GM21576 (cell line): ENCODE data around the gene RBMS3.
"Not testable (repeated sequence)": the region's sequence is repeated elsewhere in the genome, so short reads cannot be mapped to it uniquely, and the experiment has no call there.

Source experiments
- ATAC-seq: cut with Tn5 transposase; IDR thresholded peaks from one replicate; pipeline ENCODE4 v1.9.1; 2021; ENCODE audit warnings: mild to moderate bottlenecking, moderate library complexity; ENCODE audit not compliant: unreplicated experiment

The RBMS3 gene

DNA sequence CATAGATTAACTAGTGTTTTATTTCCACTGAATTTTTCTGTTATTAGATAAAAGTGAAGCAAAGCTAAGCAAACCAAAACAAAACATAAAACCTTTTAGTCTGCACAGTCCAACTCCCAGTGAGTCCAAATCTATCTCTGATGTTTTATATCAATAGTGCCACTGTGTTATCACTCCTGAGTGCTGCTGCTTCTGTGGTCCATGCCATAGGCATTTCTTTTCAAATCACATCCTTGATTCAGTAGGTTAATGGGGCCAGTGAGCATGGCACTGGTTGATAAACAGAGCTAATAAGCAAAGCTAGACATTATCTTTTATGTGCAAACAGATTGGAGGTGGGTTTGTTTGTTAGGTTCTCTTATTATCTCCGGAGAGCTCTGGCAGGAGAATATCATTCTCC, 30.0 kb downstream of the RBMS3 start:
- ATAC-seq, result no peak

DNA sequence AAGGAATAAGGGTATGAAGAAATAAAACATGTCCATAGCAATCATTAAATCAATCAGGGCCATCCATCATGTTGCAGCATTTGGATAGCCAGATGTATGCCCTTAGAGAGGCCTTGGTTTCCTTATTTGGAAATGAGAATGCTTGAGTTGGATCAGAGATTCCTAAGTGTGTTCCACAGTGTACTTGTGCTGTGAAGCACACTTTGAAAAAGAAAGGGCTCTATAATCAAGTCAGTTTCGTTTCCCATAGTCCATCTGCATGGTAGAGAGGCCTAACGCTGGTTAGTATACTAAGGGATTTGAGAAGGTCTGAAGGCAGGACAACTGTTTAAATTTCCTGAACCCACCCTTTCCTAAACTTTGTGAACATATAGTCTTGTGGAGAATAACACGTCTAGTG, 30.9 kb downstream of the RBMS3 start:
- ATAC-seq, result no peak

DNA sequence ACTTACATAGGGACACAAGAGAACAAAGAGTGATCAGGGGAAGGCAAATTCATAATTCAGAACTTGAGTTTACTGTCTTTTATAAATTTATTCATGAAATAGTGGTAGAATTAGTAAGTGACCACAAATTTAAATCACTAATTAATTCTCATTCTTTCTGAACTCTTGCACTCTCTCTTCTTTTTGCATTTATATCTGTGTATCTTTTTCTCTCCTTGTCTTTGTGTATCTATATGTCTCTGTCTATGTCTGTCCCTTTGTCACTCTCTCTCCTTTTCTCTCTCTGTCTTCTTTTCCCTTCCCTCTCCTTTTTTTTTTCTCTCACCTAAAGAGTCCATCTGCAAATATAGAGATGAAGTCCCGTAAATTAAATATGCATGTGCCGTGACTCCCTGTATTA, 31.5 kb downstream of the RBMS3 start:
- no peak for ATAC-seq

DNA sequence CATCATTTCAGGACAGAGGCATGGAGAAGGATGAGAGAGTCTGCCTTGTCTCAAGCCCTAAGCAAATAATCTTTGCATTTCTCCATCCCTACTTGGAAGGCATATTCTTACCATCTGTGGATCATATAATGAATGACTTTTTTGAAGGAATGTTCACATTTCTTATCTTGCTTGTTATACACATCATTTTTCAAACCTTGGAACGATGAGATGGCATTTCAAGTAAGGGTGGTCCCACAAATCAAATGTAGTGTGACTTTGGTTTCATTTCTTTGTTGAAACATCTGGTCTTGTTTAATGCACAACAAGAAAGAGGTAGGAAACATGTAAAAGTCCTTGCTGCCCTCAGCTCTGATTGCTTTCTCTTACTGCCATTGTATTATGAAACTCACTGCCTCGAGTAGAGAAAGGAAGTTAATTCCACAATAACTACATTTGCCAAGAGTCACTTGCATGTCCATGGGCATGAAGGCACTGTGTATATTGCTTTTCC, 32.1 kb downstream of the RBMS3 start:
- ATAC-seq, result no peak

DNA sequence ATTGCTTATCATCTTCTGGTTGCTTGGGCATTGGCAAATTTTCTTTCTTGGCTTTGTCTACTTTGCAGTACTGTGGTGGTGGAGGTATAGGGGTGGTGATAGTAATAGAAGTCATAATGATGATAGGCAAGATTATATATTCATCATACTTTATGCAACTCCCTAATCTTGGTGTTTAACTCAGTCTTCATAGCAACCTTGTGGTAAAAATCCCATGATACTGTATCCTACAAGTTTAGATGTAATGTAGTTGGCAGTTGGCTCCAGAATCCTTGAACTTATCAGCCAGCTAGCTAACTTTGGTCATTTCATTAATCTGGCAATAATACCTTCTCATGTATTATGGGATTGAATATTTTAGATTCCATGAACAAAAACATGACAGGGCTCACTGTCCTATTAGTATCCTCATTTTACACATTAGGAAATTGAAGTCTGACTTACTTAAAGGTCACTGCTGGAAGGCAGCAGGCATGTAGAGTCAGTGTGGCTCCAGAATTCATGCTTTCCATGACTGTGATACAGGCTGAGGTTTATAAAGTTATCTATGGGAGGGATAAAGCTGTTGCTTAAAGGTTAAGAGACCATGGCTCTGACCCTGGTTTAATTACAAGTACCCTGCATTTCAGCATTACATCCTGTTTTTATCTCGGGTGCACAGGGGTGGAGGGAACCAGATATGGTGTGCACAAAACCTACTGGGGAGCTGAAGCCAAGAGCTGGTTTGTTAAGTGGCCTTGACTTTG, 33.3 kb downstream of the RBMS3 start:
- no peak for ATAC-seq

DNA sequence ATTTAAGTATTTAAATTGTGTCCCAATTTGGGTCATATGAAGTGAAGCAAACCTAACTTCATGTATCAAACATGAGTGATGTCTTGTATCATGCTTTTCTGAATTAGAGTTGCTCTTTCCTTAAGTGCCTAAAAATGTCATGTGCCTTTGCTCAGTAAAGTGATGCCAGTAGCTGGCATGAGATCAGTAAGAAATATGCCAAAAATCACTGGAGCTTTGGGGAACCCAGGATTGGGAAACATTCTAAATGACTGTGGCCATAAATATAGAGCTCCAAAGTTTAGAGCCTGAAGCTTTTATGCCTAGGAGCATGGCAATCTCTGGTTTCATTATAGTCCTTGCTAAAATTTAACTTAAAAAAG, 33.8 kb downstream of the RBMS3 start:
- no peak for ATAC-seq

DNA sequence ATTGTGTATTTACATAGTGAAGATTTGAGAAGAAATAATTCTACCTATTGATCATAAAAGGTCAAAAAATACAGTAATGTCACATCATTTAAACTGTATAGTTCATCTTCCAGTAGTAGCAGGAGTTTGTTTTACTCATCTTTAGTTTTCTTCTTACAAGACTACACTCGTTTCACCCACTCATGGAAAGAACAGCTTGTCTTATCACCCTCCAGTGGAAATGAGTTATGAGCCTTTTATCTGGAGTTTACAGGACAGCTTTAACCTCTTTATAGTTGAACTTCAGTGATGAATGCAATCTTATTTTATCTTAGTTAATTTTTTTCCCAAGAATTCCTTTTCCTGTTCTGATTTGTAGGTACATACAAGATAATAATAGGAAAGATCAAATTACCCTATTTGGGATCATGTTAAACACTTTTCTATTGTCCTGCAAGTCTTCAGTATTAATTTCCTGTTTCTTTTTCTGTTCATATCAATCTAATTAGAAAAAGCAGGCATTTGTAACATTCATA, 36.8 kb downstream of the RBMS3 start:
- ATAC-seq, result no peak

DNA sequence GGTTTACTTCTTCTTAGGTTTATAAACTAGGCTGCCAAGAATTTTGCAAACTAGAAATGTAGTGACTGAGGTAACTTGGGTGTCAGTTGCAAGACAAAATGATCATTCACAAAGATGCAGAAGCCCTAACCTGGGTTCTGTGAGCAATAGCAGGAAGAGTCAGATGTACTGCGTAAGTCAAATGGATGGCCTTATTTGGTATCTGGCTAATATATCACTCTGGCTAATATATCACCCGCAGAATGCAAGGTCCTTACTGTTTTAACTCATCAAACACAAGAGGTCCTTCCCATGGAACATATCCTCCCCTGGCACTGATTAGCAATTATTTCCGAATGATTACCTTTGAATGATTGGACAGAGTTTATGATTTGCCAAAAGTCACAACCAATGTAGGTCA, 37.4 kb downstream of the RBMS3 start:
- ATAC-seq, result no peak

DNA sequence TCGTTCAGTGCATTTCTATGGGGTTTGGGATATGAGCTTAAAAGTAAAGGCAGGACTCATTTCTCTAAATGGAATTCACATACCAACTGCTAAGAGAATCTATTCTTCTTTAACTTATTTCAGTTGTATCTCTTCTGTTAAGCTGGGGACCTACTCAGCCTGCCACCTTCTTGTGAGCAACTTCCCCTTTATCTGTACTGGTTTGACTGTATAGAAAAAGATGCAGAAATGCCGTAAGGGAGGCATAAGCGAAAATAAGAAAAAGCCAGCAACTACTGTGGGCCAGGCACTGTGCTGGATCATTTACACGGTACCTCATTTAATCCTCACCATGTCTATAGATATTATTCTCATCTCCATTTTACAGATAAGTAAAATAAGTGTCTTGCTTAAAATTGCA, 38.4 kb downstream of the RBMS3 start:
- ATAC-seq, result peak; percentile 79

DNA sequence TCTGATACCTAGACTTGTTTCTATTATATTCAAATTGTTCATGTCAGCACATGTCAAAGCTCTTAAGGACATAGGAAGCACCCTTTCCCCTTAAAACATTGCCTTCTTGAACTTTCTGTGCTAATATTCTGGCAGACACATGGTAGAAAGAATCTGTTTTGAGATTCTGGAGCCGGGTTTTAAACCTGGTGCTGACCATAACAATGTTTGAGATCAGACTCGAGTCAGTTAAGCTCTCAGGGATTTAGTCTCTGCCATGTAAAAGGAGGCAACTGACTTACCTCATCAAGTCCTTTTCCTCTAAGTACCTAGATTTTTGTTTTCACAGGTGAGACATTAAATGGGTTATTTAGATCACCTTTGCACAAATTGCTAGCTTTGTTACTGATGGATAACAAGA, 38.9 kb downstream of the RBMS3 start:
- ATAC-seq, result no peak

DNA sequence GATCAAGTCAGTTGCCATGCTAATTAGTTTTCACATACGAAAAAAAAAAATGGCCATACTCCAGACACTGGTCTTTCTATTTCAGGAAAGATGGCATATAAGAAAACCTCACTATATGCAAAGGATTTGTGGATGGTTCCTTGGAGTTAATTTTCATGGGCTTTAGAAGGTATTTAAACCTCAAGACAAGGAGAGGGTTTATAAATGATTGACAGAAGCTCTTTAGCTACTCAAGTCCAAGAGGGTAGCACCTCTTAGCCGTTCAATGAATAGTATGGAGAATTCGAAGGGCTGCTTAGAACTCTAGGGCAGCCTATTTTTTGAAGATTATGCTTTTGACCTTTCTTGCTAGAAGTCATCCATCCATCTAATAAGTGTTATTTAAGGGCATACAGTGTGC, 41.7 kb downstream of the RBMS3 start:
- no peak for ATAC-seq

DNA sequence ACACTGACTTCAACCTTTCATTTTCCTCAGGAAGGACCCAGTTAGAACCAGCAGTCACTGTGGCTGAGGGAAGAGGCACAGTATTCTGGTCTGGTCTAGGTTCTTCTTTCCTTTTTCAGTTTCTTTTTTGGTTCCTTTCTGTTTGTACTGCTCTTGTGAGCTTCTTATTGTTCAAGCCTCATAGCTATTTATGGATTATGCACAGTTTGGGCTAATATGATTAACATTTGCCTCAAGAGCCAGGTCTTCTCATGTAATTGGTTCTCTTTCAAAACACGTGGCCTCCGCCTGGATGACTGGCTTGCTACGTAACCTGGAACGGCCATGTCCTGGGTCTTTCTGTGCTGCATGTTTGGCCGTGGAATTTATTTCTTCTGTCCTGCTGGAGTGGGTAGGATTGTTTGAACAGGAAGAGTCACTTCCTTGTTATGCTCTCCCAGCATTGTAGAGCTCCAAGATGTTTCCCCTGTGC, 43.3 kb downstream of the RBMS3 start:
- peak; percentile 97 for ATAC-seq

DNA sequence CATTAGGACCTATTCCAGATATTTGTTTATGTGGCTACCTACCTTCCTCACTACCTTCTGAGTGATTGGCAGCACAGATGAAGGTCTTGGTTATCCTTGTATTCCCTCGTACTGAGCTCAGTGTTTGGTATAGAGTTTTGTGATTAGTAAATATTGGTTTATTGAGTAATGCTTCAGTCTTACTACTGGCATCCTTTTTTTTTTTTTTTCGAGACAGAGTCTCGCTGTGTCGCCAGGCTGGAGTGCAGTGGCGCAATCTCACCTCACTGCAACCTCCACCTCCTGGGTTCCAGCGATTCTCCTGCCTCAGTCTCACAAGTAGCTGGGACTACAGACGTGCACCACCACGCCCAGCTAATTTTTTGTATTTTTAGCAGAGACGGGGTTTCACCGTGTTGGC, 45.7 kb downstream of the RBMS3 start:
- not testable (repeated sequence) for ATAC-seq

DNA sequence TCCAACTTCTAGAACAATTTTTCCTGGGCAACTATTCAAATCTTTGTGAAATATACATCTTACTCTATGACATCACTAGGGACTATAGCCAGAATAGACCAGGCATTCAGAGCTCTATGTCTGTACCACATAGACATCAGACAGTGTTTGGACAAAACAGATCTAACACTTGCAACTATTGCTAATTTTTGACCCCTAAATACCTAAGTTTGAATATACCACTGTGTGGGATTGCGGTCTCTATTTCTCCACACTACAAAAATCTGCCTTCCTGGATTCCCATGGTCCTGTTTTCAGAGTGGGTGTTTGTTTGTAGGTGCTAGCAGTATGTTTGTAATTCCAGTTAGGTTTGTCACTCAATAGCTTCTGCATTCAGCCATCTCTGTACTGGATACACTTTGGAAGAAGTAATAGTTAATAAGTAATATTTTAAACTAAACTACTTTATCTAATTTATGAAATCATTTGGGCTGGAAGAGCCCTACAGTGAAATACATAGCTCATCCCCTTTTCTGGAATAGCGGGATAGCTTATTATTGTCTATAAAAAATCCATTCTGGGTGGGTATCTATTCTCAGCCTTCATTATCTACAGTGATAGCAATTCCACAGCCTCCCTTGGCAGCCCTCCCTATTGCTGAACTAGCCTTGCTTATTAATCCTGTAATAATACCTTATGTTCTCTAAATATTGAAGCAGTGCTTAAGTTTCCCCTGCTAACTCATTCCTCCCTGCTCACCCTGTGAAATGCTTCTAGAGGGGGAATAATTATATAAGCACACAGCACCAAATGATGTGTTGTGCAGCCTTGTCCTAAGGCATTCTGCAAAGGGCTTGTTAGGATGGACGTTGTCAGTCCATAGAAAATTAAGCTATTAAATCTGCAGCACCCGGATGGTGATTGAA, 49.4 kb downstream of the RBMS3 start:
- ATAC-seq, result no peak

DNA sequence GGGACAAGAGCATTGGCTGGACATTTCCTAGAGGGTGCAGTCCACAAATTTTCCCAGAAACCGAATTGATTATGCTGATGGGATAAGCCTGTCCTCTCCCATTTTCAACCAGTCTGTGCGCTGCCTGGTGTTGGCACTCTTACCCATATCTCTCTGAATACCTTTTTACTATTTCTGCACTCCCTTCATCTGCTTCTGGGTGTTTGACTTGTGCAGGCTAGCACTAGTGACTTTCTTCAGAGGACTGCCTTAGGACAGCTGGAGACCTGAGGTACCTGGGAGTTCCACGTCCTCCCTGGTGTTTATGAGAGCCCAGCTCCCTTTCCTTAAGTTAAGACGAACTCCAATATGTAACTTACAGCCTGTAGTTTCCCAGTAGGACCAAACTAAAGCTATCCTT, 50.2 kb downstream of the RBMS3 start:
- ATAC-seq, result no peak

DNA sequence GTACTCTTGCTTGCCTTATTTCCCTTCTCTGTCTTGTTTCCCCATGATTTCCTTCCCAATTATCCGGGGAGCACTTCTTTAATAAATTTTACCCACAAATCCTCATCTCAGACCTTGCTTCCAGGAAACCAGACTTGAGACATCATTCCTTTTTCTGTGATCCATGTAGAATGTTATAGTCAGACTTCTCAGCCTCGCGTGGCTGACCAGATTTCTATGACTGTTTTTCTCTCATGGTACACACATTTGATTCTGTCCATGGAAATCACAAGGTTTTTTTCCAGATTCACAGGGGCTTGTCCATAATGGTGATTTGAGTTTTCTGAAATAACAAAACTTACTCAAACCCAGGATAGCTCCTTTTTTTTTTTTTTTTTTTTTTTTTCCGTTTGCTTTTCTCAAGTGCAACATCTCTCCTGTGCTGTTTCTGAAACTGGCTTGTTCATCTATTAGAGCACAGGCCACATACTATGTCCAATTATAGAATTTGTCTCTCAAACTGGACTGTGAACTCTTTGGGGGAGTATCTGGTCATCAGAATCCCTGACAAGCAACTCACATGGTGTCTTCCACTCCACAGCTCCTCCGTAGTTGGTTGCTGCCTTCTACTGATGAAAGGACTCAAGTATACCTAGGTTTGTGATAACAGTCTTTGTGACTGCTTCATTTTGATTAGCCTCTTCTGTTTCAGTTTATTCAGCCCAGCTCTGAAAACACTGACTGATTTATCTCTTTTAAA, 50.8 kb downstream of the RBMS3 start:
- ATAC-seq, result no peak

DNA sequence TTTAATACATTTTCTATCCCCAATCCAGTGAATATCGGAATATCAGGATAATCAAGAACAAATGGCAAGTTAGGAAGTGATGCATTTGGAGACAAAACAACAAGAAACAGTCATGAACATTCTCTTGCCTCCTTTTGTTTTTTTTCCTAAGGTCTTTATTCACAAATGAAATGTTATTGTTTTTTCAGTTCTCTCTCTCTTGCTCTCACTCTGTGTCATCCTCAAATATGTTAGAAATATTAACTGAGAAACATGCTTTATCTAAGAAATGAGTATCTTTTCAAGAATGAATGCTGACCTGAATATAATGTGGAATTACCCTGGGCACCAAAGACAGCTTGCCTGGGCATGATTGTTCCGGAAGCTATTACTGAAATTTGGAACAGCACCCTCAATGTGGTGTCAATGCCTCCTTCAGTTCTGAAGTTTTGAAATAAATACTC, 51.3 kb downstream of the RBMS3 start:
- ATAC-seq, result no peak

DNA sequence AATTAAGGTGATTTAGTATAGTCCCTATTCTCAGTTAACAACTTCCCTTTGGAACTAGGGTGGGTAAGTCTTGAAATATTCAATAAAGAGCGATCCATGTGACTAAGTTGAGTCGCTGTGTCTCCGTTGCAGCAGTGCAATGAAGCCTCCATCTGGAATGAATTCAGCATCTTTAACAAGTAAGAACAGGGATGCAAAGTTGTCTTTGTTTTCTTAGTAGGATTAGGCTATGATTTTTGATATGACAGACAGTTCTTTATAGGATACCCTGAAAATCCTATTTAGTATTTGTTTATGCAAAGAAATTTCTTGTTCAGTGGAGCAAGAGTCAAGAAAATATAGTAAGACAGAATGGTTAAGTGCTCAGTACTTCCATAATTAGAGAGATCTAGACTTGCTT, 52.7 kb downstream of the RBMS3 start:
- ATAC-seq, result no peak

DNA sequence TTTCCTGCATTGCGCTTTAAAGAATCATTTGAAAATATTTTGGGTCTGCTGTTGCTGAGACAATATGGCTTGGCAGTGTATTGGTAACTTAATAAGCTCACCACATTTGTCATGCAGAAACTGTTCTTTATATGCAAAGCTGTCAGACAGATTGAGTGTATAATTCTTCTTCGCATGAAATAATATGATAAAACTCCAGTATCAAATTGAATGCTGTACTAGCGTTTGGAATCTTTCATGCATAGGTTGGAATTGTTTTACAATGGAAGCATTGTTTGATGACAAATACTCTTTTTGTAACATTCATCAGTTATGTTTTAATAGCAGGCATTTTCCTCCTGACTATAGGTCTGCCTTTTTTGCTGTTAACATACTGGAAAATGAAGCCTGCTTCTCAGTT, 53.8 kb downstream of the RBMS3 start:
- no peak for ATAC-seq

DNA sequence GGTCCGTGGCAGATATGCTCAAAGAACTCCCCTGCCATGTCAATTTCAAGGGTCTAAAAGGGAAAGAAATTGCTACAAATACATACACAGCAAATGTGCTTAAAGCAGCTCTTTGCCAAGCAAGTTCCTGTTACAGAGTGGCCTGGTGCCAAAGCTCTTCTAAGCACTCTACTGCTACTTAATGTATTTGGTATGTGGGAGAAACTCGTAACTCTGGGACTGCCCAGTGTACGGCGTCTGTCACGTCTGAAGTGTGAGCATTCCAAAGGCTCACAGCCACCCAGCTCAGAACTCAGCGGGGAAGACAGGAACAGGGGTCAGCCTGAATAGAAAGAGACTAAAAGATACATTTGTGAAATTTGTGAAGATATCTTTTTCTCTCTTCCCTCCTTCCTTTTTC, 54.6 kb downstream of the RBMS3 start:
- ATAC-seq, result no peak

DNA sequence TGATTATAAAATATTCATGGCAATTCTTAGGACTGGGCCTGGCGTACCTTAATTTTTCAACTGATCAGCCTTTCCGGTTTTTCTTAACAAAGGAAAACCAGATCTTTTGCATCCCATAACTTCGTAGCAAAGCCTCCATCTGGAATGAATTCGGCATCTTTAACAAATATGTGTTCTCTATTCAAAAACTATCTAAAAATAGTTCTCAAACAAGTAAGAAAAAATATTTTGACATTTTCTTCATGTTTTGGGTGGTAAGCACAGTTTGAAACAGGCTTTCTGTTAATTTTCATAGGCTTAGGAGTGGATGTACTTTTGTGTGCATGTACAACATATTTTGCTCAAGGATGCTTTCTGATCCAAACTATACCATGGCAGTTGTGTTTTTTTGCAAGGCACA, 55.1 kb downstream of the RBMS3 start:
- ATAC-seq, result no peak
